ENCODE results near the gene CREBBP. TPM values are rescaled to one million over a fixed set of nuclear protein-coding genes. Genes with fewer than 3 reads are reported as not detected.

CREBBP gene
- total RNA-seq, 4 donors from 2014 or later: 61.2 to 119 (median 77.4) TPM

- TF ChIP-seq CTCF (IDR thresholded peaks at IDR 0.05; ENCODE audit: low read depth): no peak
Measured at GRCh38 chr16:3819175-3819527, 61.4 kb downstream of the CREBBP start.

- no peak for TF ChIP-seq CTCF (IDR thresholded peaks at IDR 0.05; ENCODE audit: low read depth)
Measured at GRCh38 chr16:3816326-3816725, 64.2 kb downstream of the CREBBP start.

- TF ChIP-seq CTCF (IDR thresholded peaks at IDR 0.05; ENCODE audit: low read depth): no peak
Measured at GRCh38 chr16:3814755-3815154, 65.8 kb downstream of the CREBBP start.

GRCh38 chr16:3812469-3813172, 67.9 kb downstream of the CREBBP start:
- TF ChIP-seq CTCF (IDR thresholded peaks at IDR 0.05; ENCODE audit: low read depth): no peak

GRCh38 chr16:3810818-3811217, 69.7 kb downstream of the CREBBP start:
- TF ChIP-seq CTCF (IDR thresholded peaks at IDR 0.05; ENCODE audit: low read depth): no peak

- no peak for TF ChIP-seq CTCF (IDR thresholded peaks at IDR 0.05; ENCODE audit: low read depth)
Measured at GRCh38 chr16:3810198-3810664, 70.3 kb downstream of the CREBBP start.

GRCh38 chr16:3808308-3809063, 72.0 kb downstream of the CREBBP start:
- no peak for TF ChIP-seq CTCF (IDR thresholded peaks at IDR 0.05; ENCODE audit: low read depth)
